Eye (tissue), 1 donor: ENCODE data around the gene CDH22.

Experiments used
- DNase-seq: peaks from one replicate; pipeline ENCODE4 v3.0.0-alpha.2; 2015

CDH22 gene

GRCh38 chr20:46293084-46293483 lies 15.2 kb downstream of the CDH22 start:
- DNase-seq = peak; percentile 90

DNA sequence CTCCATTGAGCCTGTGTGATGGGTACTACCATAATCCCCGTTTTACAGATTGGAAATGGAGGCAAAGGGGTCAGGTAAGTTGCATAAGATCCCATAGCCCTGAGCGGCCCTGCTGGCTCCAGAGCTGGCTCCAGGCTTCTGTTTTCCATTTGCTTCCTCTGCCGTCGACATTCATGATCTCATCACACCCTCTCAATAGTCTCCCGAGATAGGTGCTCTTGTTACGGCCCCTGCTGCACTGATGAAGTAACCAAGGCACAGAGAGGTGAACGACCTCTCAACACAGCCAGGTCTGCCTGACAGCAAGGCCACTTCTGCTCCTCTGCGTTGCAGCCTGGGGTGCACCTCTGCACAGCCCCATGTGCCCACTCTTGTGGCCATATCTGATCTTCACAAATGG lies 16.9 kb downstream of the CDH22 start:
- DNase-seq = no peak

GRCh38 chr20:46289432-46289831 lies 18.9 kb downstream of the CDH22 start:
- DNase-seq = no peak

- no peak for DNase-seq
These were observed 21.3 kb downstream of the CDH22 start for GRCh38 chr20:46286977-46287376.

DNA sequence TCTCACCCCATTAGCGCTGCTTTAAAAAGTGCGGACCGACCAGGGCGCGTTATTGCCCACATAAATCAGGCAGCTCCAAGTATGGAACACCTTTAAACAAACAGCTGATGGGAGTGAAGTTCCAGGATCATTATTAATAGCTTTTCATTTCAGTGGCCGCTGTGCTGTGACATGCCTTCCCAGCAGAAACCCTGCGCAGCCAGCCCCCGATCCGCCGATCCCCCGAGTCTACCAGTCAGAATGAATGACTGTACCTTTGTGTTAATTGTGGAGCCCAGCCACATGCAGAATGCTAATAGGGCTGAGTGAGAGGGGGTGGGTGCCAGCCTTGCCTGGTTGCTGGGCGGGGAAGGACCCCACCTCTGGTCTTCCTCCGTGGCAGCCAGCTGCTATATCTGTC lies 21.9 kb downstream of the CDH22 start:
- no peak for DNase-seq

DNA sequence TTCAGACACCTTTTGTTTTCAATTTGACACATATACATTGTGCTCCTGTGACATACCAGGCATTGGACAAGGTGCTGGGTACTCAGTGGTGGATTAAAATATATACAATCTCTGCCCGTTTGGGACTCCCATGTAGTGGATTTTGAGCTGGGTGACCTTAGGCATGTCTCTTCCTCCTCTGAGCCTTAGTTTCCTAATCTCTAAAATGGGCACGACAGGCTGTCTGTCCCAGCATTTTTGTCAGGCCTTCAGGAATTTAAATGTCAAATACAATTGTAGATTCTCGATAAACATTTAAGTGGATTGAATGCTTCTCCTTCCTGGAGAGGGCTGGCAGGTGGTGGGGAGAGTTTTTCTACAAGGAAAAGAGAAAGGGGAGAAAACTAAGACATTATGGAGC lies 22.6 kb downstream of the CDH22 start:
- no peak for DNase-seq

GRCh38 chr20:46285072-46285471 lies 23.2 kb downstream of the CDH22 start:
- DNase-seq = no peak

DNA sequence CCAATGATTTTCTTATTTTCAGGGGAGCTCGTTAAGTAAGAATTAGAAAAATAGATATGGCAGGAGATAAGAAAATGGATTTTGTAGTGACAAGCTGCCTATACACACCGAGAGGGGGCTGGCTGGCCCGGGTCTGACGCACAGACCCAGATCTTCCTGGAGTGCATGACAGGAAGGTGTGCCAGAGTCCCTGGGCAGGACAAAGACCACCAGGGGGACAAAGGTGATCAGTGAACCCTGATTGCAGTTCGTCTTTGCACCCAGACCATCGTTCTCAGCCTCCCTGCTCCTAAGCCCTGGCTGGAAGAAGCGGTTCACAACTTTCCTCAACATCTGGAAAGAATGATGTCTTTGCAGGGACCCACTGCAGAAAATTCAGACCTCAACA lies 24.3 kb downstream of the CDH22 start:
- DNase-seq = no peak

DNA sequence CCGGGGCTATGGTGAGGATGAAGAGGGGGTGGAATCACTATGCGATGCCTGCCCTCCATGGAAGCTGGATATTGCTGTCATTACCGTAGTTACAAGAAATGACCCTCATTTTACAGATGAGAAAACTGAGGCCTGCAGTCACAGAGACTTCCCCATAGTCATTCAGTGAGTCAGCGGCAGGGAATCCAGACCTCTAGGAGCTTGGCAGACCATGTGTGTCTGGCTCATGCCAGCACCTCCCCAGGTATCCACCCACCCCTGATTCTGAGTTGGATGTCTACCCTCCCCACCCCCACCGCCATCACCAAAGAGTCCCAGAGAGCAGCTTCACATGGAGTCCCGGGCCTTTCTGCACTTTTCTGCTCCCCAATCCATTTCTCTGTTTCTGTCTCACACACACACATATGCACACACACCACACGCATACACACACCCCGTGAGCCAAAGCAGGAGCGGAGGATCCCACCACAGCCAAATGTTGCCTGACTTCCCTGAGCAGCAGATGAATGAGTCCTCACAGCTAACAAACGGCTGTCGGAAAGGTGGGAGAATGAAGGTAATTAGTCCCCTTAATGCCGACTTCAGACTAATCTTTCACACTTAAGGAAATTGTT lies 24.8 kb downstream of the CDH22 start:
- DNase-seq = no peak

DNA sequence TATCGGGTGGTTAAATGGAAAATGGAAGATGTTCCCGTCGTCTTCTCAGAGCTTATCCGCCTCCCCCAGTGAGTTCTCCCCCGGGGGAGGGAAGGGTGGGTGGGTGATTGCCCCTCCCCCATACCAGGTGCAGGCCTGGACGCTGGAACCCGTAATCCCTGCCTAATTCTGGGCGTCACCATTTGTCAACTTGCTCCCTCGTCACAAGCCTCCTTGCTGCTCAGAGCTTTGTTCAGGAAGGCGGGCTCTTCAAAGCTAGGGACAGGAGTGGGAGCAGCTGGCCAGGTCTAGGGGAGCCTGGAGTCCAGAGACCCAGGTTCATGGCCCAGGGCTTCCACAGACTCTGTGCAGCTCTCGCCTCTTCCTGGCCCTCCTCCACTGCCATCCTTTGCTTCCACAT lies 25.6 kb downstream of the CDH22 start:
- peak; percentile 42 for DNase-seq

DNA sequence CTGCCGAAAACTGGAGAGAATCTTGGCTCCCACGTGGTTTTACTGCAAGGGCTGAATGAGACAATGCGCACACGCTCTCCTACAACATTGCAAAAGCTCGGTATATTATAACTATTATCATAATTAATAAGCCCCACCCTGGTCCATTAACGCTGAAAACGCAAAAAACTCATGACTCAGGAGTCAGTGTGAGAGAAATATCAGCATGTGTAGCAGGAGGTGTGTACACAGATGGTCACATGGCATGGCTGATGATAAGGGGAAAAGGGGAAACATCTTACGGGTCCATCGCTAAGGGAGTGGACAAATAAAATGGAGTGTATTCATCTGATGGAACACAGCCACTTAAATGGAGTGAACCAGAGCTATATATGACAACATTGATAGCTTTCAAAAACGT lies 29.2 kb downstream of the CDH22 start:
- DNase-seq = no peak

GRCh38 chr20:46277602-46278001 lies 30.7 kb downstream of the CDH22 start:
- no peak for DNase-seq

- DNase-seq = no peak
These were observed 31.8 kb downstream of the CDH22 start for GRCh38 chr20:46276531-46276930.

DNA sequence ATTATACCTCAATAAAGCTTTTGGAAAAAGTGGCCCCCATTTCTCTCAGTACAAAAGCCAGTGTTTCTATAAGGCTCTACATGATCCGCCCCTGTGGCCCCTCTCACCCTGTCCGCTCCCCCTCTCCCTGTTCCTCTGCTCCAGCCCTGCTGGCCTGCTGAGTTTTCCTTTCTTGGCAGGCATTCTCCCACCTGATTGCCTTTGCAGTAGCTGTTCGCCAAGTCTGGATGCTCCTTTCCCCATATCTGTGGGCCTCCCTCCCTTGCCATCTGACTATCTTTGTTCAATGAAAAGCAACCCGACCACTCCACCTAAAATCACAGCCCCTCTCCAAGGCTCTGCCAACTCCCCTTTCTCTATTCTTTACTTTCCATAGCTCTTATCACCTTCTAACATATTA lies 33.2 kb downstream of the CDH22 start:
- no peak for DNase-seq

DNA sequence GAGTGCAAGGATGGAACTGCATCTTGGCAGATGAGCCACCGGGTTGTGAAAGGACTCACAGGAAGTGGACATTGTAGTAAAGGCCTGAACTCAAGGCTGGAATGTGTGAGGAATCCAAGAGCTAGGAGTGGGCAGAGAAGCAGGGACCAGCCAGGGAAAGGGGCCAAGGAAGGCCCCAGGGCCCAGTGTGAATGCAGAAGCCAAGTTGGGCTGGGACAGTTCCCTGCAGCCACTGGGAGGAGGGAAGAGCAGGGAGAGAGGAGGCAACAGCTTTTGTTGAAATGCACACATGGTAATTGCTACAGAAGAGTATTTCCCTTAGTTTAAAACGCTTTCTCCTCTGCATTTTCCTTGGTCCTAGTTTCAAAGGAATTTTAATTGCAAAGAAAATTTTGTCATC lies 34.6 kb downstream of the CDH22 start:
- DNase-seq = no peak

- no peak for DNase-seq
These were observed 35.8 kb downstream of the CDH22 start for GRCh38 chr20:46272389-46273047.

GRCh38 chr20:46270977-46271744 lies 37.1 kb downstream of the CDH22 start:
- DNase-seq = no peak

- no peak for DNase-seq
These were observed 38.9 kb downstream of the CDH22 start for GRCh38 chr20:46269372-46269771.

GRCh38 chr20:46268662-46269061 lies 39.6 kb downstream of the CDH22 start:
- no peak for DNase-seq

- DNase-seq = peak; percentile 80
These were observed 40.1 kb downstream of the CDH22 start for GRCh38 chr20:46268131-46268614.

GRCh38 chr20:46267108-46268105 lies 40.9 kb downstream of the CDH22 start:
- no peak for DNase-seq

- DNase-seq = no peak
These were observed 42.8 kb downstream of the CDH22 start for GRCh38 chr20:46265539-46265938.
